SW 1271 (cell line): ENCODE results near the gene PPAT.
A peak's percentile ranks its signal among the peaks of the same experiment; 100 is the strongest.

Experiments used
- DNase-seq, 2 experiments: peaks; one replicate each; lab custom pipeline; 2025; lab: John Stamatoyannopoulos, UW

Gene PPAT

GRCh38 chr4:56434599-56435139, 746 bp downstream of the PPAT start:
- peak in 1 of 2 experiments; percentile 40 for DNase-seq

- DNase-seq: no peak
Measured at GRCh38 chr4:56433280-56433679, 2.1 kb downstream of the PPAT start.

GRCh38 chr4:56430203-56430602, 5.2 kb downstream of the PPAT start:
- DNase-seq: no peak

- no peak for DNase-seq
Measured at GRCh38 chr4:56427179-56427578, 8.2 kb downstream of the PPAT start.

- no peak for DNase-seq
Measured at GRCh38 chr4:56426273-56426672, 9.1 kb downstream of the PPAT start.

GRCh38 chr4:56425518-56425917, 9.9 kb downstream of the PPAT start:
- no peak for DNase-seq

- no peak for DNase-seq
Measured at GRCh38 chr4:56424697-56425514, 10.5 kb downstream of the PPAT start.

- DNase-seq: no peak
Measured at GRCh38 chr4:56424176-56424575, 11.2 kb downstream of the PPAT start.

GRCh38 chr4:56417396-56417795, 18.0 kb downstream of the PPAT start:
- no peak for DNase-seq

- no peak for DNase-seq
Measured at GRCh38 chr4:56416349-56416748, 19.1 kb downstream of the PPAT start.

- no peak for DNase-seq
Measured at GRCh38 chr4:56414135-56414670, 21.2 kb downstream of the PPAT start.

GRCh38 chr4:56410247-56411062, 25.0 kb downstream of the PPAT start:
- DNase-seq: peak; percentile 64 to 87

- no peak for DNase-seq
Measured at GRCh38 chr4:56409511-56410090, 25.8 kb downstream of the PPAT start.

- no peak for DNase-seq
Measured at GRCh38 chr4:56408978-56409377, 26.4 kb downstream of the PPAT start.

- DNase-seq: no peak
Measured at GRCh38 chr4:56406151-56406550, 29.3 kb downstream of the PPAT start.

GRCh38 chr4:56405016-56405415, 30.4 kb downstream of the PPAT start:
- DNase-seq: no peak

- DNase-seq: no peak
Measured at GRCh38 chr4:56400560-56400959, 34.9 kb downstream of the PPAT start.

GRCh38 chr4:56391270-56391669, 44.1 kb downstream of the PPAT start:
- no peak for DNase-seq

GRCh38 chr4:56389558-56389957, 45.9 kb downstream of the PPAT start:
- no peak for DNase-seq

GRCh38 chr4:56388306-56388705, 47.1 kb downstream of the PPAT start:
- no peak for DNase-seq

GRCh38 chr4:56387023-56388001, 48.1 kb downstream of the PPAT start, which contains the start of gene AASDH:
Gene AASDH, minus strand, starts transcription at chr4:56387491. Its CDS starts 3,192 bp downstream, at chr4:56384299.
- peak; percentile 55 to 88 for DNase-seq
